OCI-LY1 (cell line): Measurements from ENCODE around the gene ZNF660.
"Not testable (repeated sequence)": the region's sequence is repeated elsewhere in the genome, so short reads cannot be mapped to it uniquely, and the experiment has no call there.

ENCODE experiments used
- H2AFZ ChIP-seq: fragments of 200-600 bp; sonication (generic), shearing (Covaris generic); 2 replicates; pipeline ENCODE4 v1.6.0; 2014; ENCODE audit warnings: antibody characterized with exemption, mild to moderate bottlenecking, low read length
- H3F3A ChIP-seq: fragments of 200-600 bp; sonication (generic), shearing (Covaris generic); 2 replicates; pipeline ENCODE4 v1.6.0; 2014; ENCODE audit warnings: mild to moderate bottlenecking, antibody characterized with exemption, low read length, moderate library complexity; ENCODE audit not compliant: insufficient read depth
- H3K27ac ChIP-seq: fragments of 200-600 bp; sonication (generic); 2 replicates; pipeline ENCODE4 v1.5.1; 2014; ENCODE audit warnings: low read length, mixed run types, mild to moderate bottlenecking, low read depth; ENCODE audit not compliant: poor library complexity, severe bottlenecking
- H3K27me3 ChIP-seq: fragments of 200-600 bp; sonication (generic); 2 replicates; pipeline ENCODE4 v1.6.0; 2014; ENCODE audit warnings: antibody characterized with exemption, mild to moderate bottlenecking, low read length, moderate library complexity; ENCODE audit not compliant: insufficient read depth
- H3K36me3 ChIP-seq: fragments of 200-600 bp; sonication (generic); 2 replicates; pipeline ENCODE4 v1.6.1; 2014; ENCODE audit warnings: mild to moderate bottlenecking, antibody characterized with exemption, low read length, moderate library complexity, mixed read lengths; ENCODE audit not compliant: insufficient read depth
- H3K4me1 ChIP-seq: fragments of 200-600 bp; sonication (generic); 2 replicates; pipeline ENCODE4 v1.5.1; 2014; ENCODE audit warnings: mild to moderate bottlenecking, low read length, moderate library complexity; ENCODE audit not compliant: insufficient read depth, severe bottlenecking
- H3K4me2 ChIP-seq: fragments of 200-600 bp; sonication (generic), shearing (Covaris generic); 2 replicates; pipeline ENCODE4 v1.6.1; 2014; ENCODE audit warnings: low read length
- H3K4me3 ChIP-seq: fragments of 200-600 bp; sonication (generic); 2 replicates; pipeline ENCODE4 v1.5.1; 2014; ENCODE audit warnings: low read length, low read depth, mild to moderate bottlenecking, mixed read lengths; ENCODE audit not compliant: poor library complexity, severe bottlenecking
- H3K79me2 ChIP-seq: fragments of 200-600 bp; shearing (Covaris generic); 2 replicates; pipeline ENCODE4 v1.6.1; 2016; ENCODE audit warnings: mixed run types, low read length, mixed read lengths; ENCODE audit not compliant: insufficient read depth
- H3K9ac ChIP-seq: fragments of 200-600 bp; sonication (generic), shearing (Covaris generic); 2 replicates; pipeline ENCODE4 v1.6.1; 2014; ENCODE audit warnings: mild to moderate bottlenecking, low read length, mixed read lengths
- H3K9me2 ChIP-seq: fragments of 200-600 bp; sonication (generic), shearing (Covaris generic); 2 replicates; pipeline ENCODE4 v1.6.1; 2014; ENCODE audit warnings: low read depth, mild to moderate bottlenecking, low read length, mixed read lengths
- H3K9me3 ChIP-seq: fragments of 200-600 bp; shearing (Covaris generic); 2 replicates; pipeline ENCODE4 v1.6.1; 2014; ENCODE audit warnings: low read length, mixed read lengths
- H4K20me1 ChIP-seq: fragments of 200-600 bp; sonication (generic), shearing (Covaris generic); 2 replicates; pipeline ENCODE4 v1.6.0; 2016; ENCODE audit warnings: mild to moderate bottlenecking, low read length; ENCODE audit not compliant: insufficient read depth
- EZH2 ChIP-seq: fragments of 200-600 bp; sonication (generic), shearing (Covaris generic); IDR thresholded peaks from 2 replicates; pipeline ENCODE4 v1.8.0; 2017; ENCODE audit warnings: borderline replicate concordance, mixed run types, mild to moderate bottlenecking, antibody characterized with exemption, low read length, moderate library complexity, mixed read lengths
- TF ChIP-seq, protein P1 (sequence below): fragments of 200-600 bp; sonication (generic), shearing (Covaris generic); IDR thresholded peaks from 2 replicates; pipeline ENCODE4 v1.5.1; 2017; ENCODE audit warnings: mild to moderate bottlenecking, antibody characterized with exemption, low read length, moderate library complexity, mixed read lengths

ZNF660 gene

DNA sequence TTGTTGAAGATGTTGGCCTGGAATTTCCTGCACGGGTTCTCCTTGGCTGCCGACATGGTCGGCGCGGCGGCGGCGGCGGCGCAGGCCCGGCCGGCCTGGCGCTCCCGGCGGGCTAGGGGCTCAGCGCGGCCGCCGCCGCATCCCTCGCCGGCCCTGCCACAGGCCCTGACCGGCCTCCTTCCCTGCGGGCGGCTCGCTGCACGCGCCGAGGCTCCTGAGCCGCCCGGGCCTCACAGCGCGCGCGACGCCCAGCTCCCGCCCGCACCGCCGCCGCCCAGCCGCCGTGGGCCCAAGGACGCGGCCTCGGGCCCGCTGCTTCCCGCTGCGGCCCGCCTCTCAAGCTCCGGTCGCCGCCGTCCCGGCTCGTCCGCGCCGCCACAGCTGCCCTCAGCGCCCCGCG lies 3.8 kb upstream of the ZNF660 start:
- H2AFZ ChIP-seq, H3K4me2 ChIP-seq, H3K9me2 ChIP-seq, H3F3A ChIP-seq, H3K27me3 ChIP-seq, H3K9ac ChIP-seq, H4K20me1 ChIP-seq, H3K9me3 ChIP-seq, H3K79me2 ChIP-seq, H3K4me1 ChIP-seq, H3K27ac ChIP-seq, H3K36me3 ChIP-seq, H3K4me3 ChIP-seq: not testable (repeated sequence)

DNA sequence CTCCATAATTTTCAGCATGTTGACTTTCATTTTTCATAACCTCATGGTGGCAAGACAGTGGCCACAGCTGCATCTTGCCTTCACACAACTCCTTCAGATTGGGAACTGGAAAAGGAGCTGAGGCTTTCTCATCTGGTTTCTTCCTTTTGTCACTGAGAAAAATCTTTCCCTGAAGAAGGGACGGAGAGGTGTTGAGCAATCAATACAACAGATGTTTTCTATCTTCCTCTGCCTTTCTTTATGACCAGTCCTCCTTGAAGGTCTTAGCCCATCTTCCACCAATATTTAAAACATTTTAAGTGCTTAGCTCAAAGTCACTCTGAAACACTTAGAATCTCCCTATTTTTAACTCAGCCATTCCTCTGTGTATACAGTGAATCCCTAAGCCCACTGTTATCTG lies 11.9 kb downstream of the ZNF660 start:
- no peaks in the 10 kb centered on the region for H3K27me3 ChIP-seq
- TF ChIP-seq, protein P1, sequence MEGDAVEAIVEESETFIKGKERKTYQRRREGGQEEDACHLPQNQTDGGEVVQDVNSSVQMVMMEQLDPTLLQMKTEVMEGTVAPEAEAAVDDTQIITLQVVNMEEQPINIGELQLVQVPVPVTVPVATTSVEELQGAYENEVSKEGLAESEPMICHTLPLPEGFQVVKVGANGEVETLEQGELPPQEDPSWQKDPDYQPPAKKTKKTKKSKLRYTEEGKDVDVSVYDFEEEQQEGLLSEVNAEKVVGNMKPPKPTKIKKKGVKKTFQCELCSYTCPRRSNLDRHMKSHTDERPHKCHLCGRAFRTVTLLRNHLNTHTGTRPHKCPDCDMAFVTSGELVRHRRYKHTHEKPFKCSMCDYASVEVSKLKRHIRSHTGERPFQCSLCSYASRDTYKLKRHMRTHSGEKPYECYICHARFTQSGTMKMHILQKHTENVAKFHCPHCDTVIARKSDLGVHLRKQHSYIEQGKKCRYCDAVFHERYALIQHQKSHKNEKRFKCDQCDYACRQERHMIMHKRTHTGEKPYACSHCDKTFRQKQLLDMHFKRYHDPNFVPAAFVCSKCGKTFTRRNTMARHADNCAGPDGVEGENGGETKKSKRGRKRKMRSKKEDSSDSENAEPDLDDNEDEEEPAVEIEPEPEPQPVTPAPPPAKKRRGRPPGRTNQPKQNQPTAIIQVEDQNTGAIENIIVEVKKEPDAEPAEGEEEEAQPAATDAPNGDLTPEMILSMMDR, result no peak
- TF ChIP-seq EZH2, result no peak
- H3K4me2 ChIP-seq, result no peak overlapping the region
- no peaks in the 10 kb centered on the region for H3K79me2 ChIP-seq
- H3K9ac ChIP-seq, result no peak overlapping the region
- peaks cover 8% of the 10 kb centered on the region; the same call in 1 of the 2 replicates for H3K9me3 ChIP-seq
- no peaks in the 10 kb centered on the region for H3F3A ChIP-seq
- no peaks in the 10 kb centered on the region for H3K9me2 ChIP-seq
- no peaks in the 10 kb centered on the region for H3K36me3 ChIP-seq
- no peaks in the 10 kb centered on the region for H4K20me1 ChIP-seq
- no peak overlapping the region for H2AFZ ChIP-seq
- no peak overlapping the region for H3K4me3 ChIP-seq
- no peaks in the 10 kb centered on the region for H3K4me1 ChIP-seq
- H3K27ac ChIP-seq, result no peak overlapping the region

DNA sequence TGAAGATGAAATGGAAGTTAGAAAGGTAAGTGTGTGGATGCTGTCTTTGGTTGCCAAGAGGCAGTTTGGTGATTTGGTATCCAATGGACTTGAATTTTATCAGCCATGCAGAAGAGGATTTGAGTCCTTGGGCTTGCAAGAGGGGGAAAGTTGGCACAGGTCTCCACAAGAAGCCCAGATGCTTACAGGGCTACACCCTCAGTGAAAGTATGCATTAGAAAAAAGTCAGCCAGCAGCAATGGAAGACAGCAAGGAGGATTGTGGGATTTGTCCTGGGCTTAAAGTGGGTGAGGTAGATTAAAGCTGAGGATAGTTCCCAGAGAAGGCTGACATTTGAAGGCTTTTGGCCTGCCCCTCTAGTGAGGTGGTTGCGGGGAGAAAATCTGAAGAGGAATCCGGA lies 17.0 kb downstream of the ZNF660 start:
- Histone ChIP-seq H3K27ac (no peak overlapping the region), H3K4me1 (no peaks in the 10 kb centered on the region), H3K9ac (no peak overlapping the region), H3K79me2 (no peaks in the 10 kb centered on the region), H3K4me3 (no peak overlapping the region), H3K27me3 (no peaks in the 10 kb centered on the region), H3F3A (no peaks in the 10 kb centered on the region), H2AFZ (no peak overlapping the region), H4K20me1 (no peaks in the 10 kb centered on the region), H3K36me3 (no peaks in the 10 kb centered on the region), H3K9me2 (no peaks in the 10 kb centered on the region), H3K9me3 (no peaks in the 10 kb centered on the region), H3K4me2 (no peak overlapping the region)
- TF ChIP-seq EZH2, result no peak
- TF ChIP-seq, protein P1, result no peak

DNA sequence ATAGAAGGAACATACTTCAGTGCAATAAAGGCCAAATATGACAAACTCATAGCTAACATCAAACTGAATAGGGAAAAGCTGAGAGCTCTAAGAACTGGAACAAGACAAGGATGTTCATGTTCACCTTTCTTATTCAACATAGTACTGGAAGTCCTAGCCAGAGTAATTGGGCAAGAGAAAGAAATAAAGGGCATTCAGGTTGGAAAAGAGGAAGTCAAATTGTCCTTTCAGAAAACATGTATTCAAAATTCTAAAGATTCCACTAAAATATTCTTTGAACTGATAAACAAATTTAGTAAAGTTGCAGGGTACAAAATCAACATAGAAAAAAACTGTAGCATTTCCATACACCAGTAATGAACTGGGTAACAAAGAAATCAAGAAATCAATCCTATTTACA lies 27.9 kb downstream of the ZNF660 start:
- H3K27me3 ChIP-seq, result no peaks in the 10 kb centered on the region
- no peak overlapping the region for H3K27ac ChIP-seq
- H3K9ac ChIP-seq, result no peak overlapping the region
- no peaks in the 10 kb centered on the region for H3K4me1 ChIP-seq
- TF ChIP-seq, protein P1, result no peak
- TF ChIP-seq EZH2, result no peak
- H3K9me3 ChIP-seq, result no peaks in the 10 kb centered on the region
- no peaks in the 10 kb centered on the region for H4K20me1 ChIP-seq
- H3K4me2 ChIP-seq, result no peak overlapping the region
- no peak overlapping the region for H3K4me3 ChIP-seq
- no peaks in the 10 kb centered on the region for H3K36me3 ChIP-seq
- no peaks in the 10 kb centered on the region for H3K79me2 ChIP-seq
- H3K9me2 ChIP-seq, result no peaks in the 10 kb centered on the region
- no peaks in the 10 kb centered on the region for H3F3A ChIP-seq
- no peak overlapping the region for H2AFZ ChIP-seq
